ENCODE results near the gene ATP1A2.
"Not testable (repeated sequence)": the region's sequence is repeated elsewhere in the genome, so short reads cannot be mapped to it uniquely, and the experiment has no call there.

ATP1A2 gene

GRCh38 chr1:160122978-160123495 lies 7.5 kb downstream of the ATP1A2 start:
- no peak for DNase-seq (ENCODE audit: low read depth in 2 of 2, low spot score in 1 of 2)

- no peak for DNase-seq (ENCODE audit: low read depth in 2 of 2, low spot score in 1 of 2)
Observed at GRCh38 chr1:160123726-160124125, 8.2 kb downstream of the ATP1A2 start.

GRCh38 chr1:160124705-160125478 lies 9.3 kb downstream of the ATP1A2 start:
- DNase-seq (ENCODE audit: low read depth in 2 of 2, low spot score in 1 of 2): no peak

DNA sequence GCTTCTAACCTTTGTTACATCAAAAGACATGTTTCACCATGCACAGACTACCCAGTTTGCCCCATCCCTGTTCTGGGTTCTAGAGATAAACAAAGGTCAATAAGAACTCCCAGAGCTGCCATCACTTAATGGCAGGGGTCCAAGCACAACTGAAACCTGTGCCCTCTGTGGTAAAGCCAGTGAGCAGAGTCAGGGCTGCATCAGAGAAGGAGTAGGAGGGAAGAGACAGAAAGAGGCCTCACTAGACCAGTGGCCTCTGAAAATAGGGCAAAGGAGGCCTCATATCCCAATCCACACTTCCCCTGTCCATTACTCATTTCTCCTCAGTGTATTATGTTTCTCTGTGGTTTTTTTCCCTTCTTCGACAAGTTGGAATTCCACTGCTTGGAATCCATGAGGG lies 10.2 kb downstream of the ATP1A2 start:
- DNase-seq (ENCODE audit: low read depth in 2 of 2, low spot score in 1 of 2): no peak

- not testable (repeated sequence) for DNase-seq (ENCODE audit: low read depth in 2 of 2, low spot score in 1 of 2)
Observed at GRCh38 chr1:160126342-160126741, 10.8 kb downstream of the ATP1A2 start.

GRCh38 chr1:160127381-160127780 lies 11.8 kb downstream of the ATP1A2 start:
- DNase-seq (ENCODE audit: low read depth in 2 of 2, low spot score in 1 of 2): no peak

GRCh38 chr1:160127865-160128523 lies 12.4 kb downstream of the ATP1A2 start:
- DNase-seq (ENCODE audit: low read depth in 2 of 2, low spot score in 1 of 2): no peak

- no peak for DNase-seq (ENCODE audit: low read depth in 2 of 2, low spot score in 1 of 2)
Observed at GRCh38 chr1:160128636-160129035, 13.1 kb downstream of the ATP1A2 start.

GRCh38 chr1:160129046-160129445 lies 13.5 kb downstream of the ATP1A2 start:
- no peak for DNase-seq (ENCODE audit: low read depth in 2 of 2, low spot score in 1 of 2)

DNA sequence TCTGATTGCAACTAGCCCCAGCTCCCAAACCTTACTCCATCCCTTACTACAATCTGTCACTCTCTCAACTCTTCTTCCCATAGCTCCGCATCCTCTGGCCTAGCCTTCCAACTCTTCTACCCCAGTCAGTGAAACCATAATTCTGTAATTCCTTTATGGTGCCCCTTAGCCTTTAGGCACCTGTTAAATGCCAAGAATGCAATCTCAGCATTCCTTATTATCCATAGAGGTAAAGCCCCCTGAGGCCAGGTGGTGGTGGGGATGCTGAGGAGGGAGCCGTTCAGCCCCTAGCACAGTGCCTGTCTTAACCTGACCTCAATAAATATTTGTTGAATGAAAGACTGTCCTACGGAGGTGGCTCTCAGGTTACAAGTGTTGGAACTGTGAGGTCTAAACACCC lies 14.0 kb downstream of the ATP1A2 start:
- no peak for DNase-seq (ENCODE audit: low read depth in 2 of 2, low spot score in 1 of 2)

- no peak for DNase-seq (ENCODE audit: low read depth in 2 of 2, low spot score in 1 of 2)
Observed at GRCh38 chr1:160129966-160130365, 14.4 kb downstream of the ATP1A2 start.

GRCh38 chr1:160130486-160130885 lies 14.9 kb downstream of the ATP1A2 start:
- DNase-seq (ENCODE audit: low read depth in 2 of 2, low spot score in 1 of 2): no peak

GRCh38 chr1:160130939-160131338 lies 15.4 kb downstream of the ATP1A2 start:
- DNase-seq (ENCODE audit: low read depth in 2 of 2, low spot score in 1 of 2): no peak

DNA sequence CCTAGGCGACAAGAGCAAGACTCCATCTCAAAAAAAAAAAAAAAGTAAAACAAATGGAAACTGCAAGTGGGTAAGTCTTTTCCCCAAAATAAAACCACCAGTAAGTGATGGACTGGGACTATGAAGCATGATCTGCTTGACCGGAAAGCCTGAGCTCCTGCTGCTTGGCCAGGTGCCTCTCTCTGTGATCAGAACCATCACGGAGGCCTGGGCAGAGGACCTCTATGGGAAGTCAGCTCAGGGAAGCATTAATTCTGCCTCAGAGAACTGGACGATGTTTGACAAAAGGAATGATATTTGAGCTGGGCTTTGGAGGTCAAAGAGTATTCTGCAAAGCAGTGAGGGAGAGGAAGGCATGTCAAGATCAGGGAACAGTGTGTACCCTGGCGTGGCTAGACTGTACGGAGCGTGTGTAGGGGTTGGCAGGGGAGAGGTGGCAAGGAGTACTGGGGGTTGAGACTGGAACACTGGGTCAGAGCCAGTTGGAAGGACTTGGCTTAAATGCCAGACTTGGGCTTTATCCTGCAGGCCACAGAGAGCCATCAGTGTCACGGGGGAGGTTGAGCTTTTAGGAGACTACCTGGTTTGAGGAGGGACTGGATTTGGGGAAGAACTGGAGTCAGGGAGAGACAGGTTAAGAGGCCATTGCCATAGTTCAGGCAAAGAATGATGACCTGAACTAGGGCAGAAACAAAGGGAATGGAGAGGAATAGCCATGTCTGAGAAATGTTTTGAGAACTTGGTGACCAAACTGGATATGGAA lies 16.4 kb downstream of the ATP1A2 start:
- DNase-seq (ENCODE audit: low read depth in 2 of 2, low spot score in 1 of 2): no peak

- no peak for DNase-seq (ENCODE audit: low read depth in 2 of 2, low spot score in 1 of 2)
Observed at GRCh38 chr1:160133990-160134770, 18.6 kb downstream of the ATP1A2 start.

DNA sequence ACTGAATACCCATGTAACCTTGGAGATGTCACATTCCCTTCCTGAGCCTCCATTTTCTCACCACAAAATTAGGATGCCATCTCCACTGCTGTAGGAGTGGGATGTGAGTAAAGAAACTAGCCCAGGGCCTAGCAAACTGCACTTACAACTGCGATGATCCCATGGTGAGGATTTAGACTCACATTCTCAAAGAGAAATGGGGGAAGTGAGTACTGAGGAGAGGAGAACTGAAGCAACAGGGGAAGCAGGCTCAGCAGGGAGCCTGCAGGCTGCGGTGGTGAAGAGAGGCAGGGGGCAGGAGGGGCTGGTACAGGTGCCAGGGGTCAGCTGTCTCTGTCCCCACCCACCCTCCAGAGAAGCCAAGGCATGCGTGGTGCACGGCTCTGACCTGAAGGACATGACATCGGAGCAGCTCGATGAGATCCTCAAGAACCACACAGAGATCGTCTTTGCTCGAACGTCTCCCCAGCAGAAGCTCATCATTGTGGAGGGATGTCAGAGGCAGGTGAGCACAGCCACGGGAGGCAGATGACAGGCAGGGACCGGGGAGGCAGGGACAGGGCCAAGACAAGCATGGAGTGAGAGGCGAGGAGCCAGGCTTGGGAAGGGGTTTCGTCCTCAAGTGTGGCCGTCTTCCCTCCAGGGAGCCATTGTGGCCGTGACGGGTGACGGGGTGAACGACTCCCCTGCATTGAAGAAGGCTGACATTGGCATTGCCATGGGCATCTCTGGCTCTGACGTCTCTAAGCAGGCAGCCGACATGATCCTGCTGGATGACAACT lies 19.4 kb downstream of the ATP1A2 start:
- DNase-seq (ENCODE audit: low read depth in 2 of 2, low spot score in 1 of 2): no peak

- DNase-seq (ENCODE audit: low read depth in 2 of 2, low spot score in 1 of 2): no peak
Observed at GRCh38 chr1:160136121-160136925, 20.8 kb downstream of the ATP1A2 start.

DNA sequence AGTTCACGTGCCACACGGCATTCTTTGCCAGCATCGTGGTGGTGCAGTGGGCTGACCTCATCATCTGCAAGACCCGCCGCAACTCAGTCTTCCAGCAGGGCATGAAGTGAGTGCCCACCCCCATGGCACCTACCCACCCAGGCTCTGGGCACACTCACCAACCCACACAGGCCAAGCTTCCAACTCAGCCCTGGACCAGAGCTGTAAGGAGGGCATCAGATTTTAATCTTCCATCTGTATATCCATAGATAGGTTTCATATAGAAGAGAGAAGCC lies 21.3 kb downstream of the ATP1A2 start:
- no peak for DNase-seq (ENCODE audit: low read depth in 2 of 2, low spot score in 1 of 2)

- DNase-seq (ENCODE audit: low read depth in 2 of 2, low spot score in 1 of 2): no peak
Observed at GRCh38 chr1:160137216-160137862, 21.8 kb downstream of the ATP1A2 start.
